ENCODE results near the gene ATP2A1. TPM values are rescaled to one million over a fixed set of nuclear protein-coding genes. Genes with fewer than 3 reads are reported as not detected.

ATP2A1 gene
- total and polyA plus RNA-seq, 2 of the 8 experiments (the other 6 are each of a cell fraction or from before 2014, with no cell fraction given) = 1.7 to 2.4 TPM

GRCh38 chr16:28838558-28838918 lies 39.8 kb upstream of the ATP2A1 start:
- TF ChIP-seq POLR2A (IDR thresholded peaks at IDR 0.05; ENCODE audit: control extremely low read depth in 1 of 2, low read depth in 2 of 2, low read length in 2 of 2) = no peak
- TF ChIP-seq ATF3 (IDR thresholded peaks at IDR 0.05; ENCODE audit: insufficient read depth, low read depth, low read length) = no peak
- no peak for TF ChIP-seq EZH2 (IDR thresholded peaks at IDR 0.05; ENCODE audit: low read depth, low read length, severe bottlenecking)
- TF ChIP-seq GABPA (IDR thresholded peaks at IDR 0.05; ENCODE audit: borderline replicate concordance, insufficient read depth, low read length) = no peak
- TF ChIP-seq YY1 (IDR thresholded peaks at IDR 0.05; ENCODE audit: low read depth, low read length) = no peak
- no peak for TF ChIP-seq CBX8 (IDR thresholded peaks at IDR 0.05; ENCODE audit: borderline replicate concordance, low read depth, low read length)
- TF ChIP-seq BRCA1 (IDR thresholded peaks at IDR 0.05; ENCODE audit: low read depth, low read length) = no peak
- TF ChIP-seq PHF8 (conservative IDR thresholded peaks at IDR 0.05; ENCODE audit: low read depth, low read length) = no peak
- TF ChIP-seq CTBP2 (IDR thresholded peaks at IDR 0.05; ENCODE audit: borderline replicate concordance, insufficient read depth, insufficient read length, low read length) = no peak
- no peak for TF ChIP-seq TAF1 (IDR thresholded peaks at IDR 0.05; ENCODE audit: low read depth, low read length)
- no peak for TF ChIP-seq RFX5 (IDR thresholded peaks at IDR 0.05; ENCODE audit: borderline replicate concordance, low read depth, low read length)

More at GRCh38 chr16:28838558-28838918, 39.8 kb upstream of the ATP2A1 start:
- H3K79me2 ChIP-seq (ENCODE audit: control insufficient read depth in 1 of 2, insufficient read depth in 2 of 2, low read length in 2 of 2) = no peaks in the 10 kb centered on the region
- no peak overlapping the region for H2BK5ac ChIP-seq (ENCODE audit: low read depth, low read length)
- H3K4me1 ChIP-seq (replicated peaks in 1 of 4; ENCODE audit: control insufficient read depth in 3 of 4, insufficient read depth in 4 of 4, low read length in 3 of 4) = no peaks in the 10 kb centered on the region
- no peak for DNase-seq (ENCODE audit: low read depth in 1 of 2, low spot score in 2 of 2)
- no peak overlapping the region for H3K9ac ChIP-seq (replicated peaks in 1 of 4; ENCODE audit: extremely low read depth in 1 of 4, low read depth in 3 of 4, low read length in 3 of 4)
- WGBS, 2 experiments (ENCODE audit: extremely low coverage in 1 of 2, insufficient coverage in 1 of 2, insufficient read length in 1 of 2, insufficient replicate concordance in 2 of 2, low coverage in 1 of 2, low lambda C conversion rate in 2 of 2, missing lambda C conversion rate in 1 of 2) = 100% methylated on average over 1 of the region's 1 CpG; no CpG with 5 or more reads in 1 of the 2 experiments
- no peak overlapping the region for H2AFZ ChIP-seq (ENCODE audit: low read length)
- H2BK12ac ChIP-seq (ENCODE audit: low read depth, low read length) = no peak overlapping the region
- H2BK120ac ChIP-seq (replicated peaks; ENCODE audit: low read depth, low read length) = no peak overlapping the region
- no peak overlapping the region for H4K91ac ChIP-seq (replicated peaks; ENCODE audit: insufficient read length, low read length)
- H3K36me3 ChIP-seq (ENCODE audit: control insufficient read depth in 2 of 4, insufficient read depth in 4 of 4, low read length in 3 of 4) = peaks cover 28 to 66% (median 47%) of the 10 kb centered on the region in 4 experiments
- POLR2A ChIA-PET (ENCODE audit: partially characterized antibody) = interaction anchor here (0.7 to 23.4 kb wide), 8 partner anchors 2 to 111 kb away, joined by 3 to 756 read pairs (median 10); partner anchors contain the start of genes ATP2A1, ATXN2L, SH2B1 and TUFM
- no peak overlapping the region for H4K8ac ChIP-seq (ENCODE audit: extremely low read depth, insufficient read depth, low read length)
- no peak overlapping the region for H3K4me2 ChIP-seq (ENCODE audit: insufficient read depth in 1 of 2, low read depth in 2 of 2, low read length in 2 of 2)
- H3K18ac ChIP-seq (ENCODE audit: extremely low read depth, low read length) = no peak overlapping the region
- H3K9me3 ChIP-seq (ENCODE audit: insufficient read depth in 2 of 2, low read depth in 1 of 2, low read length in 1 of 2) = no peaks in the 10 kb centered on the region
- H4K5ac ChIP-seq (ENCODE audit: insufficient read length, low read depth, low read length) = no peak overlapping the region
- no peaks in the 10 kb centered on the region; the same call in 1 of the 2 replicates for H3K23me2 ChIP-seq (ENCODE audit: low read depth, low read length)
- H2BK20ac ChIP-seq (ENCODE audit: low read length) = no peak overlapping the region
- no peak overlapping the region for H3K27ac ChIP-seq (ENCODE audit: low read depth, low read length)
- no peak overlapping the region for H3K14ac ChIP-seq (ENCODE audit: insufficient read length)
- H3K56ac ChIP-seq (replicated peaks; ENCODE audit: insufficient read length, low read depth, low read length) = no peak overlapping the region
- no peak overlapping the region for H3K4me3 ChIP-seq (ENCODE audit: extremely low read depth in 1 of 4, insufficient read depth in 2 of 4, low read depth in 3 of 4, low read length in 4 of 4)
- no peaks in the 10 kb centered on the region for H3K27me3 ChIP-seq (replicated peaks in 1 of 4; ENCODE audit: control insufficient read depth in 3 of 4, extremely low read depth in 1 of 4, insufficient read depth in 3 of 4, low read length in 3 of 4)
- H3K79me1 ChIP-seq (ENCODE audit: low read depth, low read length) = 0 out of 2 replicates have a peak, but pooled peaks cover 2% of the 10 kb centered on the region
- H3K4ac ChIP-seq (replicated peaks; ENCODE audit: insufficient read length, low read depth, low read length) = no peak overlapping the region
- CTCF ChIA-PET (ENCODE audit: partially characterized antibody) = interaction anchor here (4.5 kb wide), 1 partner anchor 7 kb away, joined by 26 read pairs; the partner anchor contains the start of gene TUFM
- H4K20me1 ChIP-seq (replicated peaks in 1 of 2; ENCODE audit: control insufficient read depth in 1 of 2, insufficient read depth in 2 of 2, low read length in 2 of 2) = peaks cover 2 to 20% of the 10 kb centered on the region in 2 experiments
- no peak overlapping the region for H2AK5ac ChIP-seq (ENCODE audit: low read depth, low read length)
- no peak for FAIRE-seq
- H3K23ac ChIP-seq (ENCODE audit: insufficient read length) = no peak overlapping the region
- no peak overlapping the region for H2BK15ac ChIP-seq (ENCODE audit: low read length)

Measured in H1 (cell line).